Pons (tissue), 1 donor: ENCODE measurements around the gene CBFA2T2.
"Not testable (repeated sequence)": the region's sequence is repeated elsewhere in the genome, so short reads cannot be mapped to it uniquely, and the experiment has no call there.

Source experiments
- DNase-seq: peaks from one replicate; pipeline ENCODE4 v3.0.0-alpha.2; 2016; ENCODE audit warnings: low spot score

The CBFA2T2 gene

GRCh38 chr20:33576432-33577125, 86.7 kb downstream of the CBFA2T2 start:
- DNase-seq, result peak; percentile 55

DNA sequence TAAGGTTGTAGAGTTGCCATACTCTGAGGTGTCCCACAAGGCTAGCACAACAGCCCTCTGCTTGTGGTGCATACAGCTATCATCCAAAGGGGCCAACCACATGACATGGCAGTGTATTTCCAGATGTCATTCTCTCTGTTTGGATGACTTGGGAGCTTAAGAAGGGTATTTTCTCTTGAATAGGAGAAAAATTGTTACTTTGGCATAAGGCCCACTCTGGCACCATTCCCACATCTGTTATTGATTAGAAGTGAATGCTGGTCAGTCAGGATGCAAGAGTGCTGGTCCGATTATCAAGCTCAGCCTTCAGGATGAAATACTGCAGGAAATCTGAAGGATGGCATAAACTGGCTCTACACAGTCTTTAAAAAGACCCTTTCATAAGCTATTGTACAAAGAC, 88.6 kb downstream of the CBFA2T2 start:
- no peak for DNase-seq

DNA sequence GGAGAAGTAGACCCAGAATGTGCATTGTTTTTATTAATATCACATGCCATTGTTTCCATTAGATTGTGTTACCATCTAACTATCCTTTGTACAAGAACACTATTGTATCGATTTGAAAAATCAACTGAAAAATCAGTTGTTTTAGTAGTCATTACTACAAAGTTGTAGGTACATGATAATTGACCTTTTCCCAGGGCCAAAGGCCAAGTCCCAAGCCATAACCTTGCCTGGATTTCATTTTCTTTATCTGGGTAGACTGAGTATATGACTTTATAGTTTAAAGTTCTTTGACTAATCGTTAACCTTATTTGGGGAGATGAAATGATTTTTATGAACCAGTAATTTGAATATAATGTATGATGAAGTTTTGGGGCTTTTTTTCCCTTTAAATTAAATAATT, 93.2 kb downstream of the CBFA2T2 start:
- no peak for DNase-seq

GRCh38 chr20:33584976-33585375, 95.1 kb downstream of the CBFA2T2 start:
- DNase-seq, result no peak

GRCh38 chr20:33585413-33585812, 95.5 kb downstream of the CBFA2T2 start:
- no peak for DNase-seq

DNA sequence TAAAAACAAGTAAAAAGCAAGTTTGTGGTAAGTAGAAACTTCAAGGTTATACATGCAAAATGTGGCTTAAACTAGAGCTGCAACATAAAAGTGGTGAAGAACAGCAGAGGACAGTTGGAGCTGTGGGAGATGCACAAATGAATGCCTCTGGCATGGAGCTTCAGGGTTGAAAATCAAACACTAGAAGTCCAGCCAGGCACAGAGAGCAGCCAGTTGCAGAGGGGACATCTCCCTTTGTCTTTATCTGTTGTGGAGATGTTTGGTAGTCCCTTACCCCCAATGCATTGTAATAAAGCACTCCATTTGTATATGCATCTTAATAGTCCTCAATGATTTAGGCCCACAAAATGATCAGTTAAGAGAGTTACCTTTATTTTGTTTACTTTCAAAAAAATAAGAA, 99.2 kb downstream of the CBFA2T2 start:
- peak; percentile 61 for DNase-seq

DNA sequence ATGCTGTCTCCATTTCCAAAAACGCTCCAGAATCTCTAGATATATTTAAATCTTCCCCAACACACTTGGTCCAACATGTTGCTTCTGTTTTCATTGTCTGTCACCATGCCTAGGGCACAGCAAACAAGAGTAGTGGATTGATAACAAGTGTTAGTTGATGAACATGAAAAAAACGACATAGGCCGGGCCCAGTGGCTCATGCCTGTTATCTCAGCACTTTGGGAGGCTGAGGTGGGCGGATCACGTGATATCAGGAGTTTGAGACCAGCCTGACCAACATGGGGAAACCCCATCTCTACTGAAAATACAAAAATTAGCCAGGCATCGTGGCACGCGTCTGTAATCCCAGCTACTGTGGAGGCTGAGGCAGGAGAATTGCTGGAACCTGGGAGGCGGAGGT, 102.0 kb downstream of the CBFA2T2 start:
- DNase-seq, result not testable (repeated sequence)

DNA sequence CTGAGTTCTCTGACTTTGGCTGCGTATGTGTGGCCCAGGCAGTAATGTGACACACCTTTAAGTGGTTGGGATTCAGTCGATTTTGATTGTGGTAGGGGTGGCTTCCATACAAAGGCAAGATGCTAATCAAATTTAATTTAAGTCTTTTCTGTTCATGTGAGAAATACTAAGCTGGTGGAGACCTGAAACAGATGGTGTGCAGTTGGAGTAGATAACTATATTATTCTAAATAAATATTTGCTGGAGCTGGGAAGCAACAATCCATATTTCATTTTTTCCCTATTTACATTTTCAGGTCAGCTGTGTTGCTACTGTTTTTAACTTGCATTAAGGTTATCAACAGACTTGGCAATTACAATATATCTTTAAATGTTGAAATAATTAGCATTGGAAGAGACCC, 104.8 kb downstream of the CBFA2T2 start:
- DNase-seq, result no peak

- DNase-seq, result no peak
Measured at GRCh38 chr20:33600414-33600813, 110.5 kb downstream of the CBFA2T2 start.

- DNase-seq, result no peak
Measured at GRCh38 chr20:33600981-33601380, 111.1 kb downstream of the CBFA2T2 start.

DNA sequence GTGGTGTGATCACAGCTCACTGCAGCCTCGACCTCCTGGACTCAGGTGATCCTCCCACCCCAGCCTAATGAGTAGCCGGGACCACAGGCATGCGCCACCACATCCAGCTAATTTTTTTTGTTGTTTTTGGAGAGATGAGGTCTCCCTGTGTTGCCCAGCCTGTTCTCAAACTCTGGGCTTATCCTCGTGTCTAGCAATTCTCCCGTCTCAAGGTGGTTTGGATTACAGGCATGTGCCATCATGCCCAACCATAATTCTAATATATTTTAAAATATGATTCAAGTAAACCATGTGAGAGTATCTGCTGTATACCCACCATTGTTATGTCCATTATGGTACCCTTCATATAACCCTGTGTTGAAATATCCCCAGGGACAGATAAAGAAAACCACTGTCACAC, 112.0 kb downstream of the CBFA2T2 start:
- no peak for DNase-seq

- DNase-seq, result no peak
Measured at GRCh38 chr20:33602826-33603590, 113.1 kb downstream of the CBFA2T2 start.

DNA sequence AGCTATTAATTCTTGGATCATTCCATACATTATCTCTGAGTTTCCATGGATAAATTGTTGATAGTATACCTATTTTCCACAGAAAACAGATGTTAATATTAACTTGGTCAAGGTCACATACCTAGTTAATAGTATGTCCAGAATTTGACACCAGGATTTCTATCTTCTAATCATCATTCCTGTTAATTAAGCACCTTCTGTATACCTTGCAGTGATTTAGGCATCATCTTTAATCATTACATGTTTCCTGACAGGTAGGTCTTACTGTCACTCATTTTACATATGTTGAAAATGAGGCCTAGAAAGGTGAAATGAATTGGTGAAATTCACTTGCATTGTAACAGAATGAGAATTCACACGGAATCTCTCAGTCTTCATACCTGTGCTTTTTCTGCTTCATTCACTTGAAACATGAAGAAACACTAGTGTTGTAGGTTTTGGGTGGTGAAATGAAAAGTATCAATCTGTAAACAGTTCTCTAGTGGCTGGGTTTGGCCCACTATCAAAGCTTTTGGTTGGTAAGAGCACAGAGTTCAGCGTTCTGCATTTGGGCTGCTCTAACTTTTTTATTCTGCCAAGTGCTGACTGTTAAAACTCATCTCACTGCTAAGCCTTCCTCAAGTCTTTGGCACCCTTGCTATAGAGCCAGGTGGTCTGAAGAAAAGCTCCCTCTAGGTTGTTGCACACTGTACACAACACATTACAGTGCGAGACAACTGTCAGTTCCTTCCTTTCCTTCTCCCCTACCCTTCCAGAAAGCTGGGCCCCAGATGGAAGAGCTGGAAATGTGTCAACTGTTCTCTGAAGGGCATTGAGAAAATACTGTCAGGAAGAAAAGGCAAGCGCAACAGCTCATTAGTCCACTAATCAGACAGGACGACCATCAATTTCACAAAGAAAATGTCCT, 114.4 kb downstream of the CBFA2T2 start:
- DNase-seq, result peak; percentile 77

GRCh38 chr20:33604991-33605370, 115.1 kb downstream of the CBFA2T2 start:
- peak; percentile 48 for DNase-seq

- DNase-seq, result peak; percentile 37
Measured at GRCh38 chr20:33606118-33606771, 116.3 kb downstream of the CBFA2T2 start.

- DNase-seq, result no peak
Measured at GRCh38 chr20:33609504-33609903, 119.6 kb downstream of the CBFA2T2 start.

- no peak for DNase-seq
Measured at GRCh38 chr20:33611106-33611505, 121.2 kb downstream of the CBFA2T2 start.

DNA sequence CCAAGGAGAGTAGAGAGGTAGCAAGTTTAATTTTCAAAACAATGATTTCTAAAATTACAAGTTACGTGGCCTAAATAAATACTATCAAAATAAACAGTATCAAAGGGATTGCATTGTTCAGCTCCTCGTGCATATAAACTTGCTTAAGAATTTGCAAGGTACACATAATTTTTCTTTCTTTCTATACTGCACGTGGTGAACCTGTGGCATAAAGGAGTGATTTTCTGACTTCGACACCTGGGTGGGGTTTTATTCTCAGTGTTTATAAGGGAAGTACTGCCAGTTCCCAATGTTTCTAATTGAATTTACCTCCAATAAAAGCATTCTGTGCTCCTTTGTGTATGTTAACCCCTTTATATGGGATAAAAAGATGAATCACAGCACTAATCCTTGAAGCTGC, 122.1 kb downstream of the CBFA2T2 start:
- DNase-seq, result no peak

GRCh38 chr20:33621717-33622400, 132.0 kb downstream of the CBFA2T2 start:
- no peak for DNase-seq

DNA sequence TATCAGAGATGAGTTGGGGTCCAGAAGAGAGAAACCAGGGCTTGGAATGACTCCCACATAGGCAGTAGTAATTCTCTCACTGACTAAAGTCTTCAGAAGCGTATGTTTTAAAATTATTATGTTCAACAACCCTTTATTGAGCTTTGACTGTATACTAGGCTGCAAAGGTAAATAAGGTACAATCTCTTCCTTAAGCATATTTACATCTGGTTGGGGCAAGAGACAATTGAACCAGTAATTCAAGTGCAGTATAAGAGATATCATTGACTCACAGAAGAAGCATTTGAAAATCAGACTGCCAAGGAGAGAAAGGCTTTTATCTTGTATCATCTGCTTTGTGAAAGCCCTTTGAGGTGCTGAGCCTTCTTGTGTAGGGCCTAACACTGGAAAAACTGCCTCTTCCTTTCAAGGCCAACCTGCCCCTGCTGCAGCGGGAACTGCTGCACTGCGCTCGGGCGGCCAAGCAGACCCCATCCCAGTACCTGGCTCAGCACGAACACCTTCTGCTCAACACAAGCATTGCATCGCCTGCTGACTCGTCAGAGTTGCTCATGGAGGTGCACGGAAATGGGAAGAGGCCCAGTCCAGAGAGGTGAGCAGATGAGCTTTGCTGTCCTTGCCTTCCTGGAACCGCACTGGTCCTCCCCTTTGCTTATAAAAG, 132.9 kb downstream of the CBFA2T2 start:
- DNase-seq, result no peak

- no peak for DNase-seq
Measured at GRCh38 chr20:33624399-33624798, 134.5 kb downstream of the CBFA2T2 start.
